Lung (tissue), 12 donors: ENCODE measurements around the gene TBATA. TPM values are rescaled to one million over a fixed set of nuclear protein-coding genes. Genes with fewer than 3 reads are reported as not detected.
"Not testable (repeated sequence)": the region's sequence is repeated elsewhere in the genome, so short reads cannot be mapped to it uniquely, and the experiment has no call there.

ENCODE experiments used
- ATAC-seq: fragments of 200-7000 bp; cut with Tn5 transposase; one replicate; pipeline ENCODE4 v1.9.1; 2020; ENCODE audit warnings: moderate number of reproducible peaks; ENCODE audit not compliant: insufficient read depth, low FRiP score
- DNase-seq, 3 donors: peaks; one replicate each; pipeline ENCODE4 v3.0.0-alpha.2; 2013 to 2017
- H3K27ac ChIP-seq, 2 donors: one replicate each; pipeline ENCODE4 v1.5.1; 2013; ENCODE audit warnings: mild to moderate bottlenecking in 2 of 2, moderate library complexity in 2 of 2, control low read depth in 1 of 2, inconsistent platforms in 1 of 2, low read depth in 1 of 2, low read length in 1 of 2
- H3K27me3 ChIP-seq, 3 donors: one replicate each; pipeline ENCODE4 v1.5.1; 2013; ENCODE audit warnings: low read length in 2 of 3; ENCODE audit not compliant: control insufficient read depth in 3 of 3, insufficient read depth in 3 of 3
- H3K36me3 ChIP-seq, 4 donors: one replicate each; pipeline ENCODE4 v1.5.1; 2013; ENCODE audit warnings: low read length in 4 of 4, mild to moderate bottlenecking in 1 of 4, moderate library complexity in 1 of 4; ENCODE audit not compliant: control insufficient read depth in 4 of 4, insufficient read depth in 4 of 4
- H3K4me1 ChIP-seq, 5 donors: one replicate each; pipeline ENCODE4 v1.5.1; 2013; ENCODE audit warnings: low read length in 5 of 5, mild to moderate bottlenecking in 2 of 5, moderate library complexity in 1 of 5; ENCODE audit not compliant: control insufficient read depth in 5 of 5, insufficient read depth in 5 of 5
- H3K4me3 ChIP-seq: one replicate; pipeline ENCODE4 v1.5.1; 2013; ENCODE audit warnings: mild to moderate bottlenecking, control low read depth, moderate library complexity
- H3K9ac ChIP-seq, 2 donors: one replicate each; pipeline ENCODE4 v1.5.1; 2013; ENCODE audit warnings: low read length in 2 of 2, control low read depth in 1 of 2; ENCODE audit not compliant: insufficient read depth in 1 of 2
- H3K9me3 ChIP-seq, 4 donors: one replicate each; pipeline ENCODE4 v1.5.1; 2013; ENCODE audit warnings: low read length in 3 of 4, mild to moderate bottlenecking in 1 of 4, moderate library complexity in 1 of 4; ENCODE audit not compliant: control insufficient read depth in 4 of 4, insufficient read depth in 3 of 4
- WGBS, 2 donors: extraction: QIAGEN DNeasy Blood & Tissue Kit; methylation state at CpG; one replicate each; pipeline ENCODE4 v1.1.7; 2013; 5-methylcytosine and 5-hydroxymethylcytosine counted together
- polyA plus RNA-seq, 2 donors: library from polyadenylated mRNA; stranded (reverse); fragments of 200-250 nt; gene quantifications; one replicate each; pipeline ENCODE4 v1.2.1, GENCODE V29; 2013
- total RNA-seq, 2 donors: library from RNA; depleted of rRNA in 1 of 2; stranded (reverse); fragments of >200 nt in 1 of 2; gene quantifications; one replicate each; pipeline ENCODE4 v1.2.1, GENCODE V29; 2014 to 2021
- TF ChIP-seq, protein P1 (sequence below): IDR thresholded peaks from 2 replicates; pipeline ENCODE4 v1.5.1; 2012; ENCODE audit warnings: mild to moderate bottlenecking; ENCODE audit errors: control extremely low read depth, extremely low read depth
- donor health status: control.
- donor health status: control.
- donor health status: Bipolar disorder and iron deficiency.
- donor health status: healthy.
- donor health status: DM: yes; HTN: yes; CAD: no.

Gene TBATA
- total and polyA plus RNA-seq, 4 donors = not detected

DNA sequence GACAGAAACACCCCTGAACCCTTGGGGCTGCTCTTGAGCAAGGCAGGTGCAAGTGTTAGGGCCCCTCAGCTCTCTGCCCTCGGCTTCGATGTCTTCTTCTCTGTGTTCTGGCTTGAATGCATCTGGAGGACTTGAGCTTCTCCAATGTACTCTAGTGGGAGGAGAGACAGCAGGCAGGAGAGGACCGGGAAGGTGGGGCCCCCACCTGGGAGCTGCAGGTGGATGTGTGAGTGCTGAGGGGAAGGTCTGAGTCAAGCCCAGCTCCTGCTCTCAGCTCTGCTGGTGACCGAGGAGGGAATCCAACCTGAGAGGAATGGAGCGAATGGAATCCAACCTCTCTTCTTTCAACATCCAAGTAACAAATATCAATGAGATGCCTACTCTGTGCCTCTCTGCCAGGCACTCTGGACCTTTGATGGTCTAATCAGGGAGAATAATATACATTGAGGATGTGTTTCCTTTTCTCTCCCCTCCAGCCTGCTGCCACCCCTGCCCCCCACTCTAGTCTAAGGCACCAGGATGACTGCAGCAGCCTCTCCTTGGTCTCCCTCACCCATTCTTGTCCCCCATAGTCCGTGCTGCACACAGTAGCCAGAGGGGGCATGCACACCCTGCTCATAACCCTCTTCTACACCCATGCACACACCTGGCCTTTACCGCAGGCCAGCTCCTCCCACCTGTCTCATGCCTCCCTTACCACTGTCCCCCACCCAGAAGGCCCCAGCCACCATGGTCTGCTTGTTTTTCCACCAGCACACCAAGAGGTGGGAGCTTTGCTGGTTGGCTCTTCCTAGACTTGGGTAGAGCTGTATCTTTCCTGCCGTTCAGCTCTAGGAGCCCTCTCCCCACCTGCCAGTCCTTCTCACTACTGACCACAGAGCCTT, 13.6 kb downstream of the TBATA start:
- Histone ChIP-seq H3K36me3 (no peaks in the 10 kb centered on the region), H3K9ac (no peak overlapping the region), H3K27me3 (no peaks in the 10 kb centered on the region), H3K27ac (no peak overlapping the region), H3K4me3 (no peak overlapping the region), H3K4me1 (peaks cover 0 to 5% (median 0%) of the 10 kb centered on the region in 5 donors), H3K9me3 (no peaks in the 10 kb centered on the region)
- 87% methylated on average over 8 of the region's 8 CpGs for WGBS, 2 donors
- TF ChIP-seq, protein P1, sequence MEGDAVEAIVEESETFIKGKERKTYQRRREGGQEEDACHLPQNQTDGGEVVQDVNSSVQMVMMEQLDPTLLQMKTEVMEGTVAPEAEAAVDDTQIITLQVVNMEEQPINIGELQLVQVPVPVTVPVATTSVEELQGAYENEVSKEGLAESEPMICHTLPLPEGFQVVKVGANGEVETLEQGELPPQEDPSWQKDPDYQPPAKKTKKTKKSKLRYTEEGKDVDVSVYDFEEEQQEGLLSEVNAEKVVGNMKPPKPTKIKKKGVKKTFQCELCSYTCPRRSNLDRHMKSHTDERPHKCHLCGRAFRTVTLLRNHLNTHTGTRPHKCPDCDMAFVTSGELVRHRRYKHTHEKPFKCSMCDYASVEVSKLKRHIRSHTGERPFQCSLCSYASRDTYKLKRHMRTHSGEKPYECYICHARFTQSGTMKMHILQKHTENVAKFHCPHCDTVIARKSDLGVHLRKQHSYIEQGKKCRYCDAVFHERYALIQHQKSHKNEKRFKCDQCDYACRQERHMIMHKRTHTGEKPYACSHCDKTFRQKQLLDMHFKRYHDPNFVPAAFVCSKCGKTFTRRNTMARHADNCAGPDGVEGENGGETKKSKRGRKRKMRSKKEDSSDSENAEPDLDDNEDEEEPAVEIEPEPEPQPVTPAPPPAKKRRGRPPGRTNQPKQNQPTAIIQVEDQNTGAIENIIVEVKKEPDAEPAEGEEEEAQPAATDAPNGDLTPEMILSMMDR = no peak
- ATAC-seq (no peak), DNase-seq (no peak)

DNA sequence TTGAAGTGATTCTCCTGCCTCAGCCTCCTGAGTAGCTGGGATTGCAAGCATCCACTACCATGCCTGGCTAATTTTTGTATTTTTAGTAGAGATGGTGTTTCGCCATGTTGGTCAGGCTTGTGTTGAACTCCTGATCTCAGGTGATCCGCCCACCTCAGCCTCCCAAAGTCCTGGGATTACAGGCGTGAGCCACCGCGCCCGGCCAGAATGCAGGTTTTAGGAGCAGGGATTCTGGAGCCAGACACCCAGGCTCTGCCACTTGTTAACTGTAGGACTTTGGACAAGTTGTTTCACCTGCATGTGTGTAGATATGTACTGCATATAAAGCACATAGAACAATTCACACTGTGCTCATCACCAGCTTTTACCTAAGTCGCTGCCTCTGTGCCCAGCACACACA, 14.7 kb downstream of the TBATA start:
- WGBS, 2 donors = 94 to 98% methylated on average over 7 of the region's 7 CpGs
- not testable (repeated sequence) for H3K36me3 ChIP-seq, DNase-seq

DNA sequence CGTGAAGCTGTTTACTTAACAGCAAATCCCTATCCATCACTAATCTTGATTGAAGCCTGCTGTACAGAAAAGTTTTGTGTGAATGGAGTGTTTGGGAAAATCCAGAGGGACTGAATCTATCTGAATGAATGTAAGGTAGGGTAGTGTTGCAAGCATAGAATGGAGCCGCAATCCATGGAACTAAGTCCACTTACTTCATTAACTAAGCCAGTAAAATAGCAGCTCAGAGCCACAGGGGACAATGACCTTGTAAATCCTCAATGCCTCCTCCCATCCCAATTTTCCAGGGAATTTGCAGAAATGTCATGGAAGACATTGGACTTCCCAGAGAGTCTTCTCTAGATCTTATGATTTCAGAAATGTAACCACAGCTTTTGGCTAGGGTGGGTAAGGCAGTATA, 15.2 kb downstream of the TBATA start:
- H3K4me3 ChIP-seq = no peak overlapping the region
- no peak overlapping the region for H3K9ac ChIP-seq
- no peaks in the 10 kb centered on the region for H3K4me1 ChIP-seq
- no peaks in the 10 kb centered on the region for H3K27me3 ChIP-seq
- H3K9me3 ChIP-seq = peaks cover 0 to 2% (median 0%) of the 10 kb centered on the region in 4 donors
- TF ChIP-seq, protein P1 = no peak
- H3K36me3 ChIP-seq = no peaks in the 10 kb centered on the region
- no peak overlapping the region for H3K27ac ChIP-seq
- ATAC-seq (no peak), DNase-seq (no peak)
- WGBS, 2 donors = 78 to 87% methylated on average over 2 of the region's 2 CpGs

More for the DNA sequence above, 14.7 kb downstream of the TBATA start:
- ATAC-seq, H3K27me3 ChIP-seq, H3K27ac ChIP-seq, H3K4me1 ChIP-seq, H3K9ac ChIP-seq, H3K4me3 ChIP-seq, H3K9me3 ChIP-seq: not testable (repeated sequence)

DNA sequence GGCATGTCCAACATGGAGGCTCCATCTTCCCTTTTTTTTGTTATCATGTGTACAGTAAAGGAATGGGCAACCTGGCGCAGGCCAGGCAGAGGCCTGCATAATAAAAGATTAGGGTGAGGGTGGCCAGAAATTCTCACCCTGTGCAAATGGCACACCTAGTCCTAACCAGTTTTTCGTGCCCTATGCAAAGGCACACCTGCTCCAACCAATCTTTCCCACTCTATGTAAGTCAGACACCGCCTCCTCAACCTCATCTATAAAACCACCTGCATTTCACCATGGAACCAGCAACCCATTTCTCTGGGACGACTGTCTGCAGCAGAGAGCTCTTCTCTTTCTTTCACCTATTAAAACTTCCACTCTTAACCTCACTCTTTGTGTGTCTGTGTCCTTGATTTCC, 16.1 kb downstream of the TBATA start:
- no peak for ATAC-seq

DNA sequence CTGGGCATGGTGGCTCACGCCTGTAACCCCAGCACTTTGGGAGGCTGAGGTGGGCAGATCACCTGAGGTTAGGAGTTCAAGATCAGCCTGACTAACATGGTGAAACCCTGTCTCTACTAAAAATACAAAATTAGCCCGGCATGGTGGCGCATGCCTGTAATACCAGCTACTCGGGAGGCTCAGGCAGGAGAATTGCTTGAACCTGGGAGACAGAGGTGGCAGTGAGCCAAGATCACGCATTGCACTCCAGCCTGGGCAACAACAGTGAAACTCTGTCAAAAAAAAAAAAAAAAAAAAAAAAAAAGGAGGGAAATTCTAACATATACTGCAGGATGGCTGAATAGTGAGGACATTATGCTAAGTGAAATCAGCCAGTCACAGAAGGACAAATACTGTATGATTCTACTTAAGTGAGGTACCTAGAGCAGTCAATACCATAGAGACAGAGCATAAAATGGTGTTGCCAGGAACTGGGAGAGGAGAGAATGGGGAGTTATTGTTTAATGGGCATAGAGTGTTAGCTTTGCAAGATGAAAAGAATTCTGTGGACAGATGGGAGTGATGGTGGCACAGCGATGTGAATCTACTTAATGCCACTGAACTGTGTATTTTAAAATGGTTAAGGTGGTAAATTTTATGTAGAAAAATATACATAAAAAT, 17.0 kb downstream of the TBATA start:
- H3K9me3 ChIP-seq, ATAC-seq, H3K27ac ChIP-seq, H3K4me3 ChIP-seq, H3K9ac ChIP-seq, H3K36me3 ChIP-seq, H3K4me1 ChIP-seq, H3K27me3 ChIP-seq, DNase-seq: not testable (repeated sequence)
- 73 to 80% methylated on average over 6 of the region's 6 CpGs for WGBS, 2 donors

More for the DNA sequence above, 16.1 kb downstream of the TBATA start:
- H3K36me3 ChIP-seq = no peaks in the 10 kb centered on the region
- H3K9me3 ChIP-seq = peaks cover 0 to 2% (median 0%) of the 10 kb centered on the region in 4 donors
- DNase-seq = no peak
- no peak overlapping the region for H3K9ac ChIP-seq
- H3K27ac ChIP-seq = no peak overlapping the region
- TF ChIP-seq, protein P1 = no peak
- H3K27me3 ChIP-seq = no peaks in the 10 kb centered on the region
- 89 to 96% methylated on average over 4 of the region's 4 CpGs for WGBS, 2 donors
- H3K4me1 ChIP-seq = no peaks in the 10 kb centered on the region
- H3K4me3 ChIP-seq = no peak overlapping the region
